GM10847 (cell line): ENCODE measurements around the gene SEZ6L2.

Experiments used
- POLR2A ChIP-seq: IDR thresholded peaks from 2 replicates; pipeline ENCODE4 v1.6.1; 2011; ENCODE audit not compliant: insufficient read length; ENCODE audit errors: extremely low read depth

SEZ6L2 gene

GRCh38 chr16:29915590-29916247 lies 16.4 kb upstream of the SEZ6L2 start:
- no peak for TF ChIP-seq POLR2A

GRCh38 chr16:29913514-29913913 lies 14.2 kb upstream of the SEZ6L2 start:
- no peak for TF ChIP-seq POLR2A

DNA sequence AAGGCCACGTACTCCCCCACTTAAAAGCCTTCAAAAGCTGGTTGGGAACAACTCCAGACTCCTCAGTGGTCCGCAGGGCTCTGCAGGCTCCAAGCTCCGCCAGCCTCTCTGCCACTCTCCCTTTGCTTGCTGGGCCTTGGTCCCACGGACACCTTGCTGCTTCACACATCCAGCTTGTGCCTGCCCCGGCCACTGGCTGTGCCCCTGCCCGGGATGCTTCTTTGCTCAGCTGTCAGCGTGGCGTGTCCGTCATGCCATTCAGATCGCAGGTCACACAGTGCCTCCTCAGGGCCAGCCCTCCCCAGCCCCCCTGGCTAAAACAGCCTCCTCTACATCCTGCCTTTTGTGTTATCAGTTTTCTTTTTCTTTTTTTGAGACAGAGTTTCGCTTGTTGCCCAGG lies 12.7 kb upstream of the SEZ6L2 start:
- TF ChIP-seq POLR2A, result no peak

GRCh38 chr16:29911676-29912010 lies 12.3 kb upstream of the SEZ6L2 start:
- TF ChIP-seq POLR2A, result no peak

- TF ChIP-seq POLR2A, result no peak
These were observed 11.7 kb upstream of the SEZ6L2 start for GRCh38 chr16:29910819-29911675.

DNA sequence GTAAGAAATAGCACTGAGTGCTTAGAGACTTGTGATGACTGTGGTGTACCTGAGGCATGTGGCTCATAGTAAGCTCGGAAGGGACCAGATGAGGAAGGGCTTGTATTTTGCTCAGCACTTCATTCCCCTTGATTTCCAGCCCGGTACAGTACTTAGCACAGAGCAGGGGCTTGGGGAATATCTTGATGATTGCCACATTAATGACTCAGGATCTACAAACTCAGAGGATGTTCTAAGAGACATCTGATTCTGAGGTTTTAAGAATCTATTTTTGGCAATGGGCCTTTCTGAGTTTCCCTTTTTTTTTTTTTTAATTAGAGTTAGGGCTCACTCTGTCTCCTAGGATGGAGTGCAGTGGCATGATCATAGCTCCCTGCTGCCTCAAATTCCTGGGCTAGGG lies 10.0 kb upstream of the SEZ6L2 start:
- TF ChIP-seq POLR2A, result no peak

- no peak for TF ChIP-seq POLR2A
These were observed 9.4 kb upstream of the SEZ6L2 start for GRCh38 chr16:29908719-29909220.

DNA sequence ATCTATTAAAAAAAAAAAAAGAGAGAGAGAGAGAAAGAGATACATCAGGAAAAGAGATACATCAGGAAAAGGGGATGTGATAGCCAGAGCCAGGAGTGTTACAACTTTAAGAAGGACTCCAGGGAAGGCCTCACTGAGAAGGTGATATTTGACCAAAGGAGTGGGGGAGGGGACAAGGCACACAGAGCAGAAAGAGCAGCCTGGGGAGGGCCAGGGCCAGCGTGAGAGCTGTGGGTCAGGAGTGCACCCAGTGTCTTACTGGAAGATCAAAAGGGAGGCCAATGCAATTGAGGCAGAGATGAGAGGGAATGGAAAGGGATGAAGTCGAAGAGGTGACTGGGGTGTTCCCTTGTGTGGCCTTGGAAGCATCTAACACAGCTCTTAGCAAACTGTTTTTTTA lies 8.6 kb upstream of the SEZ6L2 start:
- TF ChIP-seq POLR2A, result no peak

DNA sequence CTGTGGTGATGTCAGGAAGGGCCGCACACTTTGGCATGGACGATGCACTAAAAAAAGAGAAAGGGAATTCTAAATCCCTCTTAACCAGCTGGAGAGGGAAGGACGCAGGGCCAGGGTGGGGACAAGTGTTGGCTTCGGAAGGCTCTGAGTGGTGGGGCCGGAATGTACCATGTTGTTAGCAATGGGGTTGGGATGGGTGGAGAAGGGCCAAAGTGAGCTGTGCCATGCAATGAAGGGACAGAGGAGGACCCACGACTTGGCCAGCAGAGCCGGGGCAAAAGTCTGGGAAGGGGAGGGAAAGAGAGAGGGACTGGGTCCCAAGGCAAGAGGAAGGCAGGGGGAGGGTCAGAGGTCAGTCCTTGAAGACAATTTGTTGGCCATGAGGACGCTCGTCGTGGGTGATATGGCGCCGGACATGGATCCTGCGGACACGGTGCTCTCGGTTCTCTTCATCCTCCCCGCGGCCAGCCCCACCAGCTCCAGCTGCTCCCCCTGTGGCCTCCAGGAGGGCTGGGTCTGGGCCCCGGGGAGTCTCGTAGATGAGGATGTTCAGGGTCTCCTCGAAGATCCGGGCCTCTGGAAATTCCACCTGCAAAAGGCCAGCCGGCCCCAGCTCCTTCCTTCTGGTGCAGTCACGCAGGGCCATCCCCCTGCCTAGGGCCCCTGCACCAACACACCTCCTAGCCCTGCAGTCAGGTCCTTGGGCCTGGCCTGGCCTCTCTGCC lies 7.3 kb upstream of the SEZ6L2 start:
- TF ChIP-seq POLR2A, result no peak

DNA sequence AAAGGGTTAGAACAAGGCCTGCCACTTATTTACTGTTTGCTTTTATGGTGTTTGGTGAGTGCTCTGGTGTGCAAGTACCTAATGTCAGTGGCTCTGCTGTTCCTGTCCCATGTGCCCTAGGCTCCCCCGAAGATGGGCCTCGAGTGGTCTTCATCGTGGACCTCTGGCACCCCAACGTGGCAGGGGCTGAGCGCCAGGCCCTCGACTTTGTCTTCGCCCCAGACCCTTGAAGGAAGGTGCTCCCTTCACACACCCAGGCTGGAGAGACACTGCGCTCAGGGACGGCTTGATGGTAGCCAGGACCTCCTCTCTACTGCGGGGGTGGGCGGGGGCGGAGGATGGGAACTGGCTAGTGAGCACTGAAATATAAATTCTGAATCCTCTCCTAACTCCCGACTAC lies 6.3 kb upstream of the SEZ6L2 start:
- TF ChIP-seq POLR2A, result no peak

DNA sequence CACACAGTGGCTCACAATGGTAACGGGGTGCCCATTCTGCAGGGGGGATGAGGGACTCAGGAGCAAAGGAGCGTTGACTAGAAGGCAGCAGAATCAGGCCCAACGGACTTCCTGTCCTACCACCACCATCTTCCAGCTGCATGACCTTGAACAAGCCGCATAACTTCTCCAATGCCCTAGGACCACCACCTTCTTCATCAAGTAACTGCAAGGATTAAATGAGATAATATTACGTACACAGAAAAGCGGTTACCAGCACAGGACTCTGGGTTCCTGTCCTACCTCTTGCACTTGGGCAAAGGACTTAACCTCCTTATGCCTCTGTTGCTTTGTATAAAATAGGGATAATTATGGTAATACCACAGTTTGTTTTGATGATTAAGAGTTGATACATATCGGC lies 5.6 kb upstream of the SEZ6L2 start:
- TF ChIP-seq POLR2A, result no peak

DNA sequence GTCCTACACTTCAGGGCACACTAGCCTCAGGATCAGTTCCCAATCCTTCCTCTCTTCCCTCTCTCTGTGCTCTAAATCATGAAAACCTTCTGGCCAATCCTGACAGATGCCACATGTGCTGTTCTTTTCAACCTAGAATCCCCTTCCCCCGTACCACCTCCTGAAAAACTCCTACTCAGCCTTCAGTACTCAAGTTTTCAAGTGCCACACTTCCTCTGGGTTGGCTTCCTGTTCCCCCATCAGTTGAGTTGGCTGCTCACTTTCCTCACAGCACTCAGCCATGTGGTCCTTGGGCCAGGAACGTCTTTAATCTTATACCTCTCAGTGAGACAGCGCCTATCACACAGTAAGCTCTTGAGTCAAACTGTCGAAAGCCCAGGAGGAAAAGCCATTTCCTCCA lies 4.2 kb upstream of the SEZ6L2 start:
- TF ChIP-seq POLR2A, result no peak

- no peak for TF ChIP-seq POLR2A
These were observed 2.2 kb upstream of the SEZ6L2 start for GRCh38 chr16:29901607-29901945.

- TF ChIP-seq POLR2A, result no peak
These were observed 1.7 kb upstream of the SEZ6L2 start for GRCh38 chr16:29900888-29901606.

DNA sequence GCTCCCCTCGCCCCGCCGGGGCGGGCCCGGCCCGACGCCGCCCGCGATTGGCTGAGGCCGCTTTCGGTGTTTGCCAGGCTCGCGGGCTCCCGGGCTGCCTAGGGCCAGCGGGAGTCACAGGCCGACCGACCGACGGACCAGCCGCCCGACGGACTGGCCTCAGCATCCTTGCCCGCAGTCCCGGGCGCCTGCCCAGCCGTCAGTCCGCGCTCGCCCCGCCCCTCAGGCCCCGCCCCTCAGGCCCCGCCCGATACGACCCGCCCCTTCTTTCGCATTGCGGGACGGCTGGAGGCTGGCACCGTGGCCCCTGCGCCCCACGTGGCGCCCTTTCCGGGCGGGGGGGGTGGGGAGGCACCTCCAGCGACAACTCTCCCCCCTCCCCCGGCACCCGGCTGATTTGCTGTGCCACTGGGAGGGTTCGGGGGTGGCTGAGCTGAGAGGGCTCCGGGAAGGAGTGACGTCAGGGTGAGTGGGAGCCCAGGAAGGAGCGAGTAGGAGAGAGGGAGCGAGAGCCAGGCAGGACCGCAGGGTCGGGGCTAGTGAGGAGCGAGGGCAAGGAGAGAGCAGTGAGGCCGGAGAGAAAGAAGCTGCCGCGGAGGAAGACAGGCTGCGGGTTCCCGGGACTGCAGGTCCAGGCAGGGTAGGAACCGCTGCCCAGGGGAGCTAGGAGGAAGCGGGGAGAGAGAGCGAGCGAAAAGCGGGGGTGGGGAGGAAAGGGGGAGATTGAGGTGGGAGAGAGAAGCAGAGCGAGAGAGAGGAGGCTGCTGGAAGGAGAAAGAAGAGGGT lies 945 bp upstream of the SEZ6L2 start, which contains the start of gene ASPHD1:
Gene ASPHD1 (plus strand): TSS at position 387 of the 786 bp plus-strand sequence. CDS start 484 bp downstream, outside the sequence.
- no peak for TF ChIP-seq POLR2A
